ENCODE results near the gene BANK1.

DNA sequence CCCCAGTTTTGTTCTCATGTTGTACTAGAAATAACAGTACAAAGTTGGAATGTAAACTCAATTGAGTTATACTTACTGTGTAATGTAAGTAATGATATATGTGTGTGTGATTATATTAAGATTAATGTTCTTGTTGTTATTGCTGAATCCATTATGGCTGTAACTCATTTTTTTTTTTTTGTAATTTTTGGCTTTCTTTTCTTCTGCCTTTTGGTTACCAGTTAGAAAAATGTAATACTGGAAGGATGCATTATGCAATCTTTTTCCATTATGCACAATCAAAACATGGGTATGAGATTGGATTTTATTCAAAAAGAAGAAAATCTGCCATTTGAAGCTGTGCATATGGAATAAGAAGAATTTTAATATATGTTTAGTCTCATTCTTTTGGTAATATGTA lies 34.0 kb downstream of the BANK1 start:
- TF ChIP-seq, protein P1, sequence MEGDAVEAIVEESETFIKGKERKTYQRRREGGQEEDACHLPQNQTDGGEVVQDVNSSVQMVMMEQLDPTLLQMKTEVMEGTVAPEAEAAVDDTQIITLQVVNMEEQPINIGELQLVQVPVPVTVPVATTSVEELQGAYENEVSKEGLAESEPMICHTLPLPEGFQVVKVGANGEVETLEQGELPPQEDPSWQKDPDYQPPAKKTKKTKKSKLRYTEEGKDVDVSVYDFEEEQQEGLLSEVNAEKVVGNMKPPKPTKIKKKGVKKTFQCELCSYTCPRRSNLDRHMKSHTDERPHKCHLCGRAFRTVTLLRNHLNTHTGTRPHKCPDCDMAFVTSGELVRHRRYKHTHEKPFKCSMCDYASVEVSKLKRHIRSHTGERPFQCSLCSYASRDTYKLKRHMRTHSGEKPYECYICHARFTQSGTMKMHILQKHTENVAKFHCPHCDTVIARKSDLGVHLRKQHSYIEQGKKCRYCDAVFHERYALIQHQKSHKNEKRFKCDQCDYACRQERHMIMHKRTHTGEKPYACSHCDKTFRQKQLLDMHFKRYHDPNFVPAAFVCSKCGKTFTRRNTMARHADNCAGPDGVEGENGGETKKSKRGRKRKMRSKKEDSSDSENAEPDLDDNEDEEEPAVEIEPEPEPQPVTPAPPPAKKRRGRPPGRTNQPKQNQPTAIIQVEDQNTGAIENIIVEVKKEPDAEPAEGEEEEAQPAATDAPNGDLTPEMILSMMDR (IDR thresholded peaks at IDR 0.05; ENCODE audit: borderline replicate concordance, extremely low read depth, low read length, poor library complexity, severe bottlenecking): no peak
- no peak for TF ChIP-seq EZH2 (IDR thresholded peaks at IDR 0.05; ENCODE audit: borderline replicate concordance, low read depth, low read length, severe bottlenecking)
